Omental fat pad (tissue), 4 donors: ENCODE measurements around the gene ACVR2A. TPM values are rescaled to one million over a fixed set of nuclear protein-coding genes. Genes with fewer than 3 reads are reported as not detected.

ENCODE experiments used
- ATAC-seq: fragments of 150-250 bp; one replicate; pipeline ENCODE4 v1.9.1; 2016; ENCODE audit warnings: mild to moderate bottlenecking, moderate library complexity; ENCODE audit not compliant: low FRiP score
- DNase-seq: peaks from one replicate; pipeline ENCODE4 v3.0.0-alpha.2; 2019; ENCODE audit warnings: low spot score
- CTCF ChIP-seq, 3 donors: fragments of 450-650 bp; IDR thresholded peaks; one replicate each; pipeline ENCODE4 v1.5.1; 2016 to 2017; ENCODE audit warnings: antibody characterized with exemption in 3 of 3, mild to moderate bottlenecking in 3 of 3, moderate library complexity in 2 of 3
- total RNA-seq, 4 donors: library from RNA; depleted of rRNA; stranded (reverse); fragments of >200 nt; gene quantifications; one replicate each; pipeline ENCODE4 v1.1.0, GENCODE V29; 2016

Gene ACVR2A
- total RNA-seq, 4 donors from 2014 or later: 15.9 to 31.5 (median 19.2) TPM

GRCh38 chr2:147854557-147855134, 9.8 kb downstream of the ACVR2A start:
- no peak for TF ChIP-seq CTCF (IDR thresholded peaks at IDR 0.05)
- no peak for DNase-seq
- no peak for ATAC-seq

GRCh38 chr2:147855316-147855715, 10.5 kb downstream of the ACVR2A start:
- DNase-seq: no peak
- ATAC-seq: no peak
- TF ChIP-seq CTCF (IDR thresholded peaks at IDR 0.05): no peak

GRCh38 chr2:147855977-147856376, 11.1 kb downstream of the ACVR2A start:
- TF ChIP-seq CTCF (IDR thresholded peaks at IDR 0.05): no peak
- DNase-seq (no peak), ATAC-seq (no peak)

GRCh38 chr2:147860009-147860408, 15.2 kb downstream of the ACVR2A start:
- TF ChIP-seq CTCF (IDR thresholded peaks at IDR 0.05): no peak

GRCh38 chr2:147862859-147863516, 18.2 kb downstream of the ACVR2A start:
- ATAC-seq: no peak
- DNase-seq: no peak
- TF ChIP-seq CTCF (IDR thresholded peaks at IDR 0.05): no peak

More at GRCh38 chr2:147860009-147860408, 15.2 kb downstream of the ACVR2A start:
- DNase-seq (no peak), ATAC-seq (no peak)

DNA sequence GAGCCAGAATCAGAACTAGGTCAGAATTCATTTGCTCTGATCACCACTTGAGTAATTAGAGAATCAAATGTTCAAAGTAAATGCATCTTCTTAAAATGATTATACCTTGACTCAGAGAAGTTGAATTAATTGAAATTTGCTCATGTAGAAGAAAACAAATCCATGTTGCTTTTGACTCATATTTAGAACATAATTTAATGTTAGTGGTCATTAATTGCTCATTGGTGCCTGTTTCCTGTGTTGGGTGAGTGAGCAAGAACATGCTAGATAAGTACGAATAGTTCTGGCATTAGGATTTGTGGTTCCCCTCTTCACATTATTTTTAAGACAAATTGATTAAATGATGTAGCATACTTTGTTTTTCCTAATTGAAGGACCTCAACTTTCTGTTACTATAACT, 19.0 kb downstream of the ACVR2A start:
- no peak for TF ChIP-seq CTCF (IDR thresholded peaks at IDR 0.05)
- DNase-seq (no peak), ATAC-seq (no peak)

- TF ChIP-seq CTCF (IDR thresholded peaks at IDR 0.05): no peak
Measured at GRCh38 chr2:147865560-147865959, 20.7 kb downstream of the ACVR2A start.

More at GRCh38 chr2:147865560-147865959, 20.7 kb downstream of the ACVR2A start:
- DNase-seq (no peak), ATAC-seq (no peak)
